Suprapubic skin (tissue), 4 donors: ENCODE results near the gene CUBN. TPM values are rescaled to one million over a fixed set of nuclear protein-coding genes. Genes with fewer than 3 reads are reported as not detected.

Source experiments
- DNase-seq, 2 donors: peaks; one replicate each; pipeline ENCODE4 v3.0.0-alpha.2; 2019; ENCODE audit warnings: low spot score in 2 of 2
- H3K27ac ChIP-seq: fragments of 200-600 bp; sonication (generic); one replicate; pipeline ENCODE4 v1.5.1; 2019
- H3K27me3 ChIP-seq: fragments of 200-600 bp; sonication (generic); one replicate; pipeline ENCODE4 v1.5.1; 2019
- H3K36me3 ChIP-seq: fragments of 200-600 bp; sonication (generic); one replicate; pipeline ENCODE4 v1.5.1; 2019
- H3K4me1 ChIP-seq: fragments of 200-600 bp; sonication (generic); one replicate; pipeline ENCODE4 v1.5.1; 2019
- H3K4me3 ChIP-seq: fragments of 200-600 bp; sonication (generic); one replicate; pipeline ENCODE4 v1.5.1; 2019; ENCODE audit warnings: mild to moderate bottlenecking
- H3K9me3 ChIP-seq: fragments of 200-600 bp; sonication (generic); one replicate; pipeline ENCODE4 v1.5.1; 2019
- EP300 ChIP-seq: sonication (generic); formaldehyde crosslinking; IDR thresholded peaks from one replicate; pipeline ENCODE4 v1.6.1; 2017; ENCODE audit warnings: antibody characterized with exemption
- POLR2A ChIP-seq, 2 donors: fragments of 450-650 bp; IDR thresholded peaks; one replicate each; pipeline ENCODE4 v1.6.1; 2017; ENCODE audit warnings: antibody characterized with exemption in 2 of 2, mild to moderate bottlenecking in 2 of 2, moderate library complexity in 2 of 2
- POLR2AphosphoS5 ChIP-seq, 3 donors: sonication (generic); formaldehyde crosslinking; IDR thresholded peaks; one replicate each; pipeline ENCODE4 v1.6.1; 2017; ENCODE audit warnings: antibody characterized with exemption in 3 of 3
- WGBS: methylation state at CpG from one replicate; pipeline ENCODE4 v1.1.5; 2018; 5-methylcytosine and 5-hydroxymethylcytosine counted together
- total RNA-seq, 4 donors: library from RNA; depleted of rRNA; stranded (reverse); fragments of >200 nt; gene quantifications; one replicate each; pipeline ENCODE4 v1.1.0, GENCODE V29; 2016
- TF ChIP-seq, protein P1 (sequence below), 2 donors: fragments of 200-600 bp in 1 of 2; fragments of 450-650 bp in 1 of 2; sonication (generic) in 1 of 2; IDR thresholded peaks; one replicate each; pipeline ENCODE4 v1.5.1; 2016 to 2019; ENCODE audit warnings: antibody characterized with exemption in 2 of 2, mild to moderate bottlenecking in 1 of 2, moderate library complexity in 1 of 2

The CUBN gene
- total RNA-seq, 4 donors from 2014 or later, result 1.1 to 8.4 (median 1.2) TPM

DNA sequence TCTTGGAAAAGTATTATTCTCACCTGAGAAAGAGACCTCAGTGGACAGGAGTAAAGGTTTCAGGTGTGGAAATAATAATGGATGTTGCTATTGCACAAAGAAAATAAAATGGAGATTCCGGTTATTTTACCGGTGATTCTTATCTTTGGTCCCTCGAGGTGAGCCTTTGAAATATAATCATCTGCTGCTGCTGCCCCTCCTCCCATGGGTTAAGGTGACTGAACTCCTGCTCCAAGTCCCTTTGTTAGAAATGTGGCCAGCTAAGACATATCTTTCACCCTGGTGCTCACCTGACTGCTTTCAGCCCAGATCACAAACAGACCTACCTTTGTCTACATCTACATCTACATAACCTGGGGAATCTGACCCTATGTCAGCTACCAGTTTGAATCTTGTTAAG, 5.7 kb downstream of the CUBN start:
- TF ChIP-seq POLR2AphosphoS5 (IDR thresholded peaks at IDR 0.05) (no peak), POLR2A (IDR thresholded peaks at IDR 0.05) (no peak), EP300 (no peak)
- TF ChIP-seq, protein P1, sequence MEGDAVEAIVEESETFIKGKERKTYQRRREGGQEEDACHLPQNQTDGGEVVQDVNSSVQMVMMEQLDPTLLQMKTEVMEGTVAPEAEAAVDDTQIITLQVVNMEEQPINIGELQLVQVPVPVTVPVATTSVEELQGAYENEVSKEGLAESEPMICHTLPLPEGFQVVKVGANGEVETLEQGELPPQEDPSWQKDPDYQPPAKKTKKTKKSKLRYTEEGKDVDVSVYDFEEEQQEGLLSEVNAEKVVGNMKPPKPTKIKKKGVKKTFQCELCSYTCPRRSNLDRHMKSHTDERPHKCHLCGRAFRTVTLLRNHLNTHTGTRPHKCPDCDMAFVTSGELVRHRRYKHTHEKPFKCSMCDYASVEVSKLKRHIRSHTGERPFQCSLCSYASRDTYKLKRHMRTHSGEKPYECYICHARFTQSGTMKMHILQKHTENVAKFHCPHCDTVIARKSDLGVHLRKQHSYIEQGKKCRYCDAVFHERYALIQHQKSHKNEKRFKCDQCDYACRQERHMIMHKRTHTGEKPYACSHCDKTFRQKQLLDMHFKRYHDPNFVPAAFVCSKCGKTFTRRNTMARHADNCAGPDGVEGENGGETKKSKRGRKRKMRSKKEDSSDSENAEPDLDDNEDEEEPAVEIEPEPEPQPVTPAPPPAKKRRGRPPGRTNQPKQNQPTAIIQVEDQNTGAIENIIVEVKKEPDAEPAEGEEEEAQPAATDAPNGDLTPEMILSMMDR (IDR thresholded peaks at IDR 0.05), result no peak
- no peak overlapping the region for H3K27ac ChIP-seq
- H3K9me3 ChIP-seq, result no peaks in the 10 kb centered on the region
- no peak for DNase-seq
- H3K4me3 ChIP-seq, result no peak overlapping the region
- H3K4me1 ChIP-seq, result no peaks in the 10 kb centered on the region
- no peaks in the 10 kb centered on the region for H3K36me3 ChIP-seq
- no peaks in the 10 kb centered on the region for H3K27me3 ChIP-seq
- 69% methylated on average over 3 of the region's 3 CpGs for WGBS

DNA sequence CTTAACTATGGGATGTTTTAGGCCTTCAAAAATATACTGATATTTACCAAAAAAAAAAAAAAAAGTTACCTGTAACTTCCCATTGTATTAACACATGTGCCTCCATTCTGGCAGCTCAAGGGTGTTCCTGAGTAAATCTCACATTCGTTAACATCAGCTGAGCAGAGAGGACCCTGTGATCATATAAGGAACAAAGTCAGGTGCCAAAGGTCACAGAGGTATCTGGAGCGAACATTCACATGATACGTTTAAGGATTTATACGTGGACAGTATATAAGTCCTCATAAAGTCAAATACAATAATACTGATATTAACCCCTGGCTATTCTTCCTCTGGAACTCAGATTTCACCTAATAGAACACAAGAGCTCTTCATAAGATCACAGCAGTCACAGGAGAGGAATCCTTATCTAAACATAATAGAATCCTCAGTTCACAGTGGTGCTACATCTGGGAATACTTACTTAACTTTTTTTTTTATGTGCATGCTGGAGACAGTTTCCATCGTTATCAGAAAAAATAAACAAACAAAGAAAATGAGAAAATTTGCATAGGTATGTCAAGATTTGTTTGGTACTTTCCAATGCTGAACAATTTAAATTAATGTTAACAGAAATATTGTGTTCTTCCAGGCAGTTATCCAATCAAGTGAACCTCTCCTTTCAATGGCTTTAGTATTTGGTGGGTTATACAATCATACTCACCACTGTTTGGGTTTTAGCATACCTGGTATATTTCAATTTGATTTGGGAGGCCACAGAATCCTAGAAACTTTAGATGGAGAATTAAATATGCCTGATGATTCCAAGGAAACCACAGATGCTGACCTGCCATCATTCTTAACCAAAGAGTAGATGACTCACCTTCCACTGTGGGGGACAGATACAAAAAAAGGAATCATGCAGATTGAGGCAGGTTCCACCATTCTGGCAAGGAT, 6.6 kb downstream of the CUBN start:
- 70% methylated on average over 5 of the region's 5 CpGs for WGBS
- H3K4me1 ChIP-seq, result no peaks in the 10 kb centered on the region
- H3K27ac ChIP-seq, result no peak overlapping the region
- no peaks in the 10 kb centered on the region for H3K9me3 ChIP-seq
- no peaks in the 10 kb centered on the region for H3K27me3 ChIP-seq
- no peaks in the 10 kb centered on the region for H3K36me3 ChIP-seq
- H3K4me3 ChIP-seq, result no peak overlapping the region
- DNase-seq, result no peak
- TF ChIP-seq, protein P1 (IDR thresholded peaks at IDR 0.05), result no peak
- TF ChIP-seq EP300 (no peak), POLR2AphosphoS5 (IDR thresholded peaks at IDR 0.05) (no peak), POLR2A (IDR thresholded peaks at IDR 0.05) (no peak)

DNA sequence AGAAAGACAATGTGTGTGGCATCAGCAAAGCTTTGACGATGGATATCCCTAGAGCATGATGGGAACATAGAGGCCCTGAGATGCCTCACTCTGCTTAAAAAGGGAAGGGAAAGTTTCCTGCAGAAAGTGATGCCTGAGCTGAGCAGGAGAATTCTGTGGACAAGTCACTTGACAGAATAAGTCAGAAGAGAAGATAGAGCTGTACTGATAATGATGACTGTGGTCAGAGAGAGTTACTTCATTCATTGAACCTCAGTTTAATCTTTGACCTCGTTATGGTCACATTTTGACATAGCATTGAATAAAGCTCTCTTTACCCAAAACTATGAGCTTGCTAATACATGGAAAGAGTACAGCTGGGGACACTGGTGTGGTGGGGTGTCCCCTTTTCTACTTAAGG, 7.6 kb downstream of the CUBN start:
- TF ChIP-seq POLR2AphosphoS5 (IDR thresholded peaks at IDR 0.05) (no peak), POLR2A (IDR thresholded peaks at IDR 0.05) (no peak), EP300 (no peak)
- TF ChIP-seq, protein P1 (IDR thresholded peaks at IDR 0.05), result no peak
- no peak for DNase-seq
- H3K27ac ChIP-seq, result no peak overlapping the region
- H3K36me3 ChIP-seq, result no peaks in the 10 kb centered on the region
- H3K9me3 ChIP-seq, result no peaks in the 10 kb centered on the region
- H3K4me3 ChIP-seq, result no peak overlapping the region
- no peaks in the 10 kb centered on the region for H3K4me1 ChIP-seq
- WGBS, result 79% methylated on average over 2 of the region's 2 CpGs
- H3K27me3 ChIP-seq, result no peaks in the 10 kb centered on the region

DNA sequence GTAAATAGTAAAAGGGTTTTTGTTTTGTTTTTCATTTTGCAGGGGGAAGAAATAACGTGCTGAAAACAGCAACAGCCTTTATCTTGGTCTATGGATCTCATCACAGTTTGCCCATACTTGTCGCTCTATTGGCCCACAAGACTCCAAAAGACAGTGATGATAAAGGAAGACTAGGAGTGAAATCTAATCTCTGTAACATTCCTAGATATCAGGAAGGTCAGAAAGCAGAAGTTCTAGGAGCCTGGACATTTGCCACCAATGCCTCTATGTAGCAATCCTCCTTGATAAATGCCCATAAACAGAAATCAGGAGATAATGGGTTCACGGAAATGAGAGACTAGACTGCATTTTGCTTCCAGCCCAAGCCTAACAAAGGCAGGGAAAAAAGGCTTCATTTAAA, 8.9 kb downstream of the CUBN start:
- Histone ChIP-seq H3K27ac (no peak overlapping the region), H3K36me3 (no peaks in the 10 kb centered on the region), H3K27me3 (no peaks in the 10 kb centered on the region), H3K4me3 (no peak overlapping the region), H3K9me3 (no peaks in the 10 kb centered on the region), H3K4me1 (no peaks in the 10 kb centered on the region)
- TF ChIP-seq POLR2A (IDR thresholded peaks at IDR 0.05) (no peak), POLR2AphosphoS5 (IDR thresholded peaks at IDR 0.05) (no peak), EP300 (no peak)
- TF ChIP-seq, protein P1 (IDR thresholded peaks at IDR 0.05), result no peak
- 79% methylated on average over 3 of the region's 3 CpGs for WGBS
- no peak for DNase-seq

DNA sequence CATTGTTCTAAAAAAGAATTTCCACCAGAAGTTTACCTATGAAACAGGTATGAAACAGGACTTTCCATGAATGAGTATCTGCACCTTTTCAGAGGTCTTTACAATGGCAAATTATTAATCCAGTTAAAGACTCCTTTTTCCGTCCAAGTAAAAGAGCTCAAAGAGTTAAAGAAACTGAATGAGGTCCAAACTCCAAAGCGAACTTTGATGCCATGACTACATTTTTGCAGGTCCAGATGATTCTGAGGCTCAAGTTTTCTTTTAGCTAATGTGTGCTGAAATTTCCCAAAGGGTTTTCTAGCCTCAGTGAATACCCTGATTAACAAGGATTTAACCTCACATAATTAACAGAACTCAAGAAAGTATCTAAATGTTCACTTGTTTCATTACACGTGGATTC, 9.8 kb downstream of the CUBN start:
- H3K4me1 ChIP-seq, result no peaks in the 10 kb centered on the region
- H3K27ac ChIP-seq, result no peak overlapping the region
- no peaks in the 10 kb centered on the region for H3K27me3 ChIP-seq
- TF ChIP-seq POLR2A (IDR thresholded peaks at IDR 0.05) (no peak), EP300 (no peak), POLR2AphosphoS5 (IDR thresholded peaks at IDR 0.05) (no peak)
- TF ChIP-seq, protein P1 (IDR thresholded peaks at IDR 0.05), result no peak
- H3K9me3 ChIP-seq, result no peaks in the 10 kb centered on the region
- H3K36me3 ChIP-seq, result no peaks in the 10 kb centered on the region
- no peak overlapping the region for H3K4me3 ChIP-seq
- no peak for DNase-seq
- 84% methylated on average over 3 of the region's 3 CpGs for WGBS
